ENCODE data around the gene OR1I1.

Gene OR1I1

GRCh38 chr19:15081911-15082310 is at the start of gene OR1I1:
Gene OR1I1 (plus strand): TSS chr19:15082211. CDS start chr19:15087066, 4,855 bp downstream.
- DNase-seq (ENCODE audit: low spot score): no peak
- TF ChIP-seq CTCF (IDR thresholded peaks at IDR 0.05; ENCODE audit: extremely low read depth, missing control alignments): no peak

- no peak for TF ChIP-seq CTCF (IDR thresholded peaks at IDR 0.05; ENCODE audit: extremely low read depth, missing control alignments)
- no peak for DNase-seq (ENCODE audit: low spot score)
Observed at GRCh38 chr19:15035795-15036311, 46.2 kb upstream of the OR1I1 start.

GRCh38 chr19:15037586-15037985 is 44.4 kb upstream of the OR1I1 start:
- no peak for TF ChIP-seq CTCF (IDR thresholded peaks at IDR 0.05; ENCODE audit: extremely low read depth, missing control alignments)
- DNase-seq (ENCODE audit: low spot score): no peak

GRCh38 chr19:15038294-15038693 is 43.7 kb upstream of the OR1I1 start:
- no peak for TF ChIP-seq CTCF (IDR thresholded peaks at IDR 0.05; ENCODE audit: extremely low read depth, missing control alignments)
- no peak for DNase-seq (ENCODE audit: low spot score)

- no peak for TF ChIP-seq CTCF (IDR thresholded peaks at IDR 0.05; ENCODE audit: extremely low read depth, missing control alignments)
- DNase-seq (ENCODE audit: low spot score): no peak
Observed at GRCh38 chr19:15042003-15042402, 40.0 kb upstream of the OR1I1 start.

- DNase-seq (ENCODE audit: low spot score): no peak
- no peak for TF ChIP-seq CTCF (IDR thresholded peaks at IDR 0.05; ENCODE audit: extremely low read depth, missing control alignments)
Observed at GRCh38 chr19:15042826-15043225, 39.2 kb upstream of the OR1I1 start.

GRCh38 chr19:15045506-15045905 is 36.5 kb upstream of the OR1I1 start:
- no peak for DNase-seq (ENCODE audit: low spot score)
- TF ChIP-seq CTCF (IDR thresholded peaks at IDR 0.05; ENCODE audit: extremely low read depth, missing control alignments): no peak

Measured in GM20000 (cell line).